HG03457 (cell line): Measurements from ENCODE around the gene TTLL8.

Source experiments
- ATAC-seq: cut with Tn5 transposase; IDR thresholded peaks from one replicate; pipeline ENCODE4 v1.9.1; 2021; ENCODE audit warnings: moderate number of reproducible peaks; ENCODE audit not compliant: unreplicated experiment

TTLL8 gene

GRCh38 chr22:50008151-50009040 is 49.7 kb downstream of the TTLL8 start:
- no peak for ATAC-seq

GRCh38 chr22:50007057-50007511 is 51.0 kb downstream of the TTLL8 start:
- ATAC-seq: no peak

- no peak for ATAC-seq
These were observed 53.2 kb downstream of the TTLL8 start for GRCh38 chr22:50004918-50005317.

GRCh38 chr22:50002791-50003190 is 55.3 kb downstream of the TTLL8 start:
- ATAC-seq: no peak

DNA sequence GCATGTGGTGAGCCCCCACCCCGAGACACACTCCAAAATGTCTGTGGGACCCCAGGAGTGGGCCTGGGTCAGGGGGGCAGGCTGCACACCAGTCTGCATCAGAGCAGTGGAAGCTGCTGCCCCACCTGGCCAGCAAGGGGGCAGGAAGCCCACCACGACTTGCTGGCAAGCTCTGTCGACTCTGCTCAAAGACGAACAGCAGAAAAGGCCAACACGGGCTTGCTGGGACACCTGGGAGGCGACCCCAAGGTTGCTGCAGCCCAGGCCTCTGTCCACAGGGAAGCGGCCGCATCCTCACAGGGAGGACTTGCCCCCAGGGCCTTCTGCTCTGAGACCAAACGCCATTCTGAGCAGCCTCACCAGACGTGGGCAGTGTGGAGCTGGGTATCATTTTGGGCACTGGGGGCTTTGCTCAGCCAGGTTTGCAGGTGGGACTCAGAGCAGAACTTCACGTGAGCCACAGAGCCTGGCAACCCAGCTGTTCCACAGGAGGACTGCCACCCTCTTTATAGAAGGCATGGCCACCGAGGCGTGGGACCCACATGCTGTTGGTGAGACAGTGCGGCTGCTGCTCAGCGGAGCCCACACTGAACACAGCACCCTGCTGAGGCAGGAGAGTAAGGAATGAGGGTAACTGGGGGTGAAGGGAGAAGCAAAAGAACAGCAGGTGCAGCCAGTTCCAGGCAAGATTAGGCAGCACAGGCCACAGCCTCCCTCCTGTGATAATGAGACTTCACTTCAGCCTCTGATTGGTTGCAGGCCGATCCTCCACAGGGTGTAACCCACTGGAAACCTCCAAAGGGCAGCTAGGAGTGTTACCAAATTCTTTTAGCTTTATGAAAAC is 56.5 kb downstream of the TTLL8 start:
- no peak for ATAC-seq

- no peak for ATAC-seq
These were observed 57.3 kb downstream of the TTLL8 start for GRCh38 chr22:50000587-50001387.

GRCh38 chr22:49999946-50000586 is 58.0 kb downstream of the TTLL8 start:
- ATAC-seq: no peak

DNA sequence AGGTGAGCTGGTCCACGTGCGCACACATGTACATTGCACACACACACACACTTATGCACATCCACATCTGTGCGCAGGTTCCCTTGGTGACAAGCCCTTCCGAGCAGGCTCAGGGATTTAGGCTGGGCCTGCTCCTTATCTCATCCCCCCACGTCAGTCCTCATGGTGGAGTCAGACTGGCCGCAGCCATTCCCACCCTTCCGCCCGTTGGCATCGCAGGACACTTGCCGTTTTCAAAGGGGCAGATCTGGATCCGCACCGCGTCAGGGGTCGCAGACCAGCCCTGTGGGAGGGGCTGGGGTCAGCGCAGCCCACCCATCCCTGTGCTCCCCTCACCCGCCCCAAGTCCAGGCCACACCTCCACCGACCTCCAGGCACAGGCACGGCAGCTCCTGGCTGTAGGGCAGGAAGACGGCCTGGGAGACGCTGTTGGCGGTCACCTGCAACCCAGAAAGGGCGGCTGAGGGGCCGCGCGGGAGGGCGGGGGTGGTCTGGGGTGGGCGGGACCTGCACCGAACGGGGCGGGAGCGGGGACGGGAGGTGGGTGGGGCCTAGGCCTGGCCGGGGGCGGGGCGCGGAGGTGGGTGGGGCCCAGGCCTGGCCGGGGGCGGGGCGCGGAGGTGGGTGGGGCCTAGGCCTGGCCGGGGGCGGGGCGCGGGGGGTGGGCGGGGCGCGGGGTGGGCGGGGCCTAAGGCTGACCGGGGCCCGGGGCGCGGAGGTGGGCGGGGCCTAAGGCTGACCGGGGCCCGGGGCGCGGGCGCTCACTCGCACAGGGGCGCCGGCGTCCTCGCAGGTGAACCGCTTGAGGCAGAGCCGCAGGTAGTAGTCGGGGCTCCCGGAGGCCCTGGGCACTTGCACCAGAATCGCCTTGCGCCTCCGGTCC is 58.8 kb downstream of the TTLL8 start:
- no peak for ATAC-seq

DNA sequence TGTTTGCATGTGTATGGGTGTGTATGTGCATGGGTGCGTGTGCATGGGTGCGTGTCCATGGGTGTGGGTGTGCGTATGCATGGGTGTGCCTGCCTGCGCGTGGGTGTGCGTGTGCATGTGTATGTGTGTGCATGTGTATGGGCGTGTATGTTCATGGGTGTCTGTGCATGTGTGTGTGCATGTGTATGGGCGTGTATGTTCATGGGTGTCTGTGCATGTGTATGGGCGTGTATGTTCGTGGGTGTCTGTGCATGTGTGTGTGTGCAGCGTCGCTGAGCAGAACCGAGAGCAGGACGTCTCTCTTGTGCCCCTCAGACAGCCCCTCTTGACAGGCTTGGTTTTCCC is 59.4 kb downstream of the TTLL8 start:
- ATAC-seq: no peak

DNA sequence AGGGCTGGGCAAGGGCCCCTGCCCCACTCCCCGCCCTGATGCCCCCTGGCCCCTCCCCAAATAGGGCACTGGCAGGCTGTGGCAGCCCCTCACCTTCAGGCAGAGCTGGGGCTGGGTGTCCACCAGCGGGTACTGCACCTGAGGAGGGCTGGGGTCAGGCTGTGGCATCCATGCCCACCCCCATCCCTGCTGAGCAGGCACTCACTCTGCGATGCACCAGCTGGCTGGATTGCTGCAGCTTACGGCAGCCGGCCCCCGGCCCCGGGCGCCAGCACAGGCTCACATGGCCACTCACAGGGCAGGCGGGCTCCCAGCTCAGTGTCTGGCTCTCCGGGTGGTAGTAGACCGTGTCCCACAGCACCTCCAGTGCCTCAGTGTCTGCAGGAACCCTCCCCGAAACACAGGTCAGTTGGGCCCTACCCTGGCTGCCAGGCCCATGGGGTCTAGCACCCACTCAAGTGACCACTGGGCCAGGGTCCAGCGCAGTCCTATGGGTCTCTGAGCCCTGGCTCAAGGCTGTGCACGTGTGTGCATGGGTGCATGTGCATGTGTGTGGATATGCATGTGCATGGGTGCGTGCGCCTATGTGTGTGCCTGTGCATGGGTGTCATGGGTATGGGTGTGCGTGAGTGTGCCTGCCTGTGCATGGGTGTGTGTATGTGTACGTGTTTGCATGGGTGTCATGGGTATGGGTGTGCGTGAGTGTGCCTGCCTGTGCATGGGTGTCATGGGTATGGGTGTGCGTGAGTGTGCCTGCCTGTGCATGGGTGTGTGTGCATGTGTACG is 60.0 kb downstream of the TTLL8 start:
- ATAC-seq: no peak

GRCh38 chr22:49997251-49997599 is 60.9 kb downstream of the TTLL8 start:
- ATAC-seq: no peak

DNA sequence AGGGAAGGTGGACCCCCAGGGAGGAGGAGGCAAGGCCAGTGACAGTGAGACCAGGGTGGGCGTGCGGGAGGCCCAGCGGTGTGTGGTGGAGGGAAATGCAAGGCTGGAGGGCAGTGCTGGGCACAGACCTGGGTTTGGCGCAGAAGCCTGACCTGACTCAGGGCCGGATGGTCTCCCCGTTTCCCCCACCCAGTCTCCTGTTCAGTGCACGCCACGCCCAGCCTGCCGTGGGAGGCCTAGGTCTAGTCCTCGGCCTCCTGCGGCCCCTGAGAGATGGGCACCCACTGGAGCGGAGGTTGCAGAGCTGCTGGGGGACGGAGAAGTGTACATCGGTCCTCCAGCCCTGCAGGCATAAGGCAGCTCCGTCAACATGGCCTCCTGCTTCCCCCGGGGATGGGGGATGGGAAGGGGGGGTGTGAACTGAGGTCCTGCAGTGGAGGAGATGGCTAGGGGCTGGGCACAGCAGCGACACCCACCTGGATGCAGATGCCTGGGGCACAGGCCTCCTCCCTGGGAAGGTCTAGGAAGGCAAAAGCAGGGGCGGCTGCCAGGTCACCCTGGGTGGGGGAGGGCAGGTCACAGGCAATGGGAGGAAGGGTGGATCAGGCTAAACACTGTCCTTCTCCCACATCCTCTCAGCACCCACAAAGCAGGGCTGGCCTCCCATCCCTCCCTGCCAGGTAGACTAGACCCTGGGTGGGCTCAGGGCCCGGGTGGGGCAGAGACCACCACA is 61.4 kb downstream of the TTLL8 start:
- no peak for ATAC-seq

DNA sequence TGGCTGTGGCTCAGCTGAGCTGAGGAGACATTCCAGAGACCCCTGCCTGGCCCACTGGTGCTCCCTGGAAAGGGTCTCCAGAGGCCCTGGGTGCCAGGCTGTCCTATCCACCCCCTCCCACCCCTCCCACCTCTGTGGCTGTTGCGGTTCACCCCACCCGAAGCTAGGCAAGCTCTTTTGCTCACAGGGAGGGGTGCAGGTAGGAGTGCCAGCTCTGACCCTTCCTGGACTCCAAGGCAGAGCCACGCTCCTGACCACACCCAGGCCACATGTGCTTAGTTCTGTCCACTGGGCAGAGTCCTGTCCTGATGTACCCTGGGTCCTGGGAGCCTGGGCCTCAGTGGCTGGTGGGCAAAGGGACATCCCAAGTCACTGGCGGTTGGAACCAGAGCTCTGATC is 62.0 kb downstream of the TTLL8 start:
- no peak for ATAC-seq

DNA sequence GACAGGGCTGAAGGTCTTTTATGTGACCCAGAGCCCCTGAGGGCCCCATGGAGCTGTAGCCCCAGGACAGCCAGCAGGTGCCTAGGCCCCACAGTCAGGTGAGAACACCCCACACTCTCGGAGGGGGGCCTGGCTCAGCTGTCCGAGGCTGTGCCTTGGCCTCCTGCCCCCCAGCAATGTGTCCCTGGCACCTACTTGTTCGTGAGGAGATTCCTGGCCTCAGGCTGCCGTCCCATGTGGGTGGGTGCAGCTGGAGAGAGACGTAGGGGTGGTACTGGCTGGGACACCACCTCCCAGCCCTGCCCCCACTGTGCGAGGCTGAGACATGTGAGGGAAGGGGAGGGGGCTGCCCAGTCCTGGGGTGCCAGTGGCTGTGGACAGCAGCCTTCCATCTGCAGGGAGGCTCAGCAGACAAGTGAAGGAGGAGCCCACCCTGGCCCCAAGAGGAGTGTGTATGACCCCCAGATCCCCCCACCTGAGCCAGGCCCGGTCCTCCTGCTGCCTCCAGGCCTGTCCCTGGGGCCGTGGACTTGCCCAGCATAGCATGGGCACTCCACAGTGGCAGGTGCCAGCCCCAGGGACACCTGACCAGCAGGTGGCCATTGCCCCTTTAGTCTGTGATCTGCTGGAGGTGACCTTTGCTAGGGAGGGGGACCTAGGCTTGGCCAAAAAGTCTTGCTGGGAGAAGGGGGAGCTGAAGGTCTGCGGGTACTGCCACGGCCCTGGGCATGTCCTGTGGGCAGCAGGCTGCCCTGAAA is 62.6 kb downstream of the TTLL8 start:
- no peak for ATAC-seq

GRCh38 chr22:49995041-49995360 is 63.1 kb downstream of the TTLL8 start:
- no peak for ATAC-seq

GRCh38 chr22:49994361-49995040 is 63.6 kb downstream of the TTLL8 start:
- no peak for ATAC-seq

DNA sequence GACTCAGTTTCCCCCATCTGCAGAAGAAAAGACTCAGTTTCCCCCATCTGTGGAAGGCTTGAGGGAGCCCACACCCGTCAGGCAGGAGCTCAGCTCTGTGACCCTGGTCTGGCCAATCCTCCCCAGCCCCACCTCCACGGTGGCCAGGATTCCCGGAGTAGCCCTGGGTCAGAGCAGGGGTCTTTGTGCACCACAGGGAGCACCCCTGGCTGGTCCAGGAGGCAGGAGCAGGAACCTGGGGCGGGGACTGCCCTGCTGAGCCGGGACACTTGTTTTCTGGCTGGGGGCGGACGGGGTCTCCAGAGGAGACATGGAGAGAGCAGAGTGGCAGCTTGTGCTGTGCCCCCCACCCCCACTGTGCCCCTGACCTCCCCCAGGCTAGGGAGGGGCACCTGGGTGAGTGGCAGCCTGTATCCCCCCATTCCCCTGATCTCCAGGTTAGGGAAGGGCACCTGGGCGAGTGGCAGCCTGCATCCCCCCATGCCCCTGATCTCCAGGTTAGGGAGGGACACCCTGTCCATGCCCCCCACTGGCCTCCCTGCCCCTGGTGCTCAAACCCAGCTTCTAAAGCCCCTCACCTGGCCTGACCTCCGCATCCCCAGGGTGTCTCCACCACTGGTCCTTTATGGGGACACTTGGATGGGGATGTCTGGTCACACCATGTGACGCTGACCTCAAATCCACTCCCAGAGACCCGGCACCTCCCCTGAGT is 64.3 kb downstream of the TTLL8 start:
- ATAC-seq: no peak
